SK-N-SH treated with all-trans-retinoic acid at 6 μM for 48 hours (cell line): Measurements from ENCODE around the gene GPX2.

Experiments used
- ARNTL ChIP-seq: fragments of 450-650 bp; formaldehyde crosslinking; IDR thresholded peaks from 2 replicates; pipeline ENCODE4 v1.5.0; 2020; ENCODE audit warnings: low read depth, mild to moderate bottlenecking, moderate library complexity, borderline replicate concordance
- CSDC2 ChIP-seq: fragments of 250-450 bp; sonication (Bioruptor Pico); IDR thresholded peaks from 2 replicates; pipeline ENCODE4 v1.5.0; 2020; ENCODE audit warnings: mild to moderate bottlenecking, moderate library complexity
- PATZ1 ChIP-seq: fragments of 250-450 bp; sonication (Bioruptor Pico); IDR thresholded peaks from 2 replicates; pipeline ENCODE4 v1.8.0; 2020; ENCODE audit warnings: mild to moderate bottlenecking, moderate library complexity, borderline replicate concordance
- PPARA ChIP-seq: fragments of 250-450 bp; sonication (Bioruptor Pico); IDR thresholded peaks from 2 replicates; pipeline ENCODE4 v1.5.0; 2020; ENCODE audit warnings: mild to moderate bottlenecking, borderline replicate concordance
- RARB ChIP-seq: fragments of 250-450 bp; sonication (Bioruptor Pico); IDR thresholded peaks from 2 replicates; pipeline ENCODE4 v1.8.0; 2021; ENCODE audit warnings: mild to moderate bottlenecking, moderate library complexity
- TCF4 ChIP-seq: fragments of 250-450 bp; sonication (Bioruptor Pico); IDR thresholded peaks from 2 replicates; pipeline ENCODE4 v1.8.0; 2021; ENCODE audit warnings: mild to moderate bottlenecking, moderate library complexity, borderline replicate concordance
- ZC3H10 ChIP-seq: fragments of 250-450 bp; sonication (Bioruptor Pico); IDR thresholded peaks from 2 replicates; pipeline ENCODE4 v1.5.1; 2021; ENCODE audit warnings: mild to moderate bottlenecking, moderate library complexity
- ZFP30 ChIP-seq: fragments of 450-650 bp; formaldehyde crosslinking; IDR thresholded peaks from 2 replicates; pipeline ENCODE4 v1.5.0; 2022; ENCODE audit warnings: mild to moderate bottlenecking, moderate library complexity
- ZNF565 ChIP-seq: fragments of 450-650 bp; formaldehyde crosslinking; conservative IDR thresholded peaks from 2 replicates; pipeline ENCODE4 v1.5.0; 2020; ENCODE audit warnings: low read depth, mild to moderate bottlenecking, moderate library complexity

DNA sequence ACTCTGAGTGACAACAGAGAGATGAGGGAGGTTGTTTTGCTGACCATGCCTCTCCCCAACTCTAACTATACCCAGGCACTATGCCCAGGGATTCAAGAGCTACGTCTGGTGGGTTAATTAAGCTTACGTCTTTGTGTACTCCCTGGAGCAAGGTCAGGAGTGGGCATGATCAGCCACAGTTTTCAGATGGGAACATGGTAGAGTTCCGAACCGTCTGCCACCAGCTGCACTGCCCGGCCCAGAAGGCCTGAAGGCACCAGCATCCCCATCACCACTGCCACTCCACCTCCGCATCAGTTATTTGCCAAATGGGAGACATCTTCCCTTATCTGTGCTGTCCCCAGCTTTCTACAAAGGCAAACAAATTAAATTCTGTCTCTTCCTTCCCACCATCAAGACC lies 11.1 kb upstream of the GPX2 start:
- TF ChIP-seq ZNF565 (no peak), ZFP30 (CRISPR knock-in tag) (no peak), PATZ1 (CRISPR knock-in tag) (no peak), RARB (no peak), ZC3H10 (CRISPR knock-in tag) (no peak), PPARA (CRISPR knock-in tag) (no peak), TCF4 (CRISPR knock-in tag) (no peak), CSDC2 (CRISPR knock-in tag) (no peak), ARNTL (CRISPR knock-in tag) (no peak)
